NCI-H1092 (cell line): Measurements from ENCODE around the gene NOC4L.
"Not testable (repeated sequence)": the region's sequence is repeated elsewhere in the genome, so short reads cannot be mapped to it uniquely, and the experiment has no call there.

Experiments
- DNase-seq: peaks from one replicate; lab custom pipeline; 2025; lab: John Stamatoyannopoulos, UW

The NOC4L gene

GRCh38 chr12:132182206-132182710 lies 38.0 kb downstream of the NOC4L start:
- no peak for DNase-seq

GRCh38 chr12:132182711-132183365 lies 38.6 kb downstream of the NOC4L start:
- no peak for DNase-seq

- DNase-seq, result no peak
These were observed 41.4 kb downstream of the NOC4L start for GRCh38 chr12:132185705-132186104.

GRCh38 chr12:132186208-132186856 lies 42.1 kb downstream of the NOC4L start:
- DNase-seq, result no peak

GRCh38 chr12:132186857-132187620 lies 42.8 kb downstream of the NOC4L start:
- DNase-seq, result no peak

GRCh38 chr12:132187646-132188450 lies 43.6 kb downstream of the NOC4L start:
- DNase-seq, result no peak

GRCh38 chr12:132188451-132188901 lies 44.2 kb downstream of the NOC4L start:
- no peak for DNase-seq

- no peak for DNase-seq
These were observed 44.7 kb downstream of the NOC4L start for GRCh38 chr12:132188916-132189325.

GRCh38 chr12:132189378-132190011 lies 45.2 kb downstream of the NOC4L start:
- DNase-seq, result no peak

- no peak for DNase-seq
These were observed 45.9 kb downstream of the NOC4L start for GRCh38 chr12:132190012-132190755.

GRCh38 chr12:132190834-132191500 lies 46.7 kb downstream of the NOC4L start:
- DNase-seq, result no peak

- DNase-seq, result no peak
These were observed 47.7 kb downstream of the NOC4L start for GRCh38 chr12:132191715-132192553.

GRCh38 chr12:132194056-132194455 lies 49.8 kb downstream of the NOC4L start:
- no peak for DNase-seq

- no peak for DNase-seq
These were observed 50.3 kb downstream of the NOC4L start for GRCh38 chr12:132194556-132194955.

GRCh38 chr12:132195242-132195641 lies 51.0 kb downstream of the NOC4L start:
- not testable (repeated sequence) for DNase-seq

GRCh38 chr12:132196038-132196872 lies 52.0 kb downstream of the NOC4L start:
- no peak for DNase-seq

GRCh38 chr12:132196873-132197390 lies 52.7 kb downstream of the NOC4L start:
- no peak for DNase-seq
